Stimulated activated CD4-positive, alpha-beta T cell treated with anti-CD3 and anti-CD28 coated beads, TNF-alpha, amount 100 ng/mL, for 24 hours (primary cell): ENCODE measurements around the gene COL6A2.

ENCODE experiments used
- DNase-seq, 3 experiments: peaks; one replicate each; pipeline ENCODE4 v3.0.0-alpha.2; 2020; ENCODE audit warnings: low read depth in 3 of 3

COL6A2 gene

DNA sequence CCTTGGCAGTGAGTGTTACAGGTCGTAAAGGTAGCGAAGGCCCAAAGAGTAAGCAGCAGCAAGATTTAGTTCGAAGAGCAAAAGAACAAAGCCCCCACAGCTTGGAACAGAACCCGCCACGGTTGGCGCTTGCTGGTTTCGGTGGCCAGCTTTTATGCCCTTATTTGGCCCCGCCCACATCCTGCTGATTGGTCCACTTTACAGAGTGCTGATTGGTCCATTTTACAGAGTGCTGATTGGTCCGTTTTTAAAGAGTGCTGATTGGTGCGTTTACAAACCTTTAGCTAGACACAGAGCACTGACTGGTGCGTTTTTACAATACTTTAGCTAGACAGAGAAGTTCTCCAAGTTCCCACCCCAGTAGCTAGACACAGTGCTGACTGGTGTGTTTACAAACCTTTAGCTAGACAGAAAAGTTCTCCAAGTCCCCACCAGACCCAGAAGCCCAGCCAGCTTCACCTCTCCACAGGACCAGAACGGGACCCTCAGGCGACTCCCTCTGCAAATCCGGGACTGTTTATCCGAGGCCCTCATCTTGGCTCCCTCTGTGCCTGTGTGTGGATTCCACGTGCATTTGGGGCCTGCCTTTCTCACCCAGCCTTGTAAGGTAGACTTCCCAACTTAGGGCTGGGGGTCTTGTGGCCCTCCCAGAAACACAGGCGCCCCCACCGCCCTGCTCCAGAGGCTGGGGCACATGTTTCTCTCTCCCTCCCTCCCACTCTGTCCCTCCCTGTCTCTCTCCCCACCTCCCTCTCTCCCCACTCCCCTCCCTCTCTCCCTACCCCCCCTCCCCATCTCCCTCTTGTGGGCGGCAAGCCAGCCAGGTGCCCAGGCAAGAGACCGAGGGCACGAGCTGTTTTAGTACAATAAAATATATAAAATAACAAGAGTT lies 44.9 kb downstream of the COL6A2 start:
- no peak for DNase-seq

DNA sequence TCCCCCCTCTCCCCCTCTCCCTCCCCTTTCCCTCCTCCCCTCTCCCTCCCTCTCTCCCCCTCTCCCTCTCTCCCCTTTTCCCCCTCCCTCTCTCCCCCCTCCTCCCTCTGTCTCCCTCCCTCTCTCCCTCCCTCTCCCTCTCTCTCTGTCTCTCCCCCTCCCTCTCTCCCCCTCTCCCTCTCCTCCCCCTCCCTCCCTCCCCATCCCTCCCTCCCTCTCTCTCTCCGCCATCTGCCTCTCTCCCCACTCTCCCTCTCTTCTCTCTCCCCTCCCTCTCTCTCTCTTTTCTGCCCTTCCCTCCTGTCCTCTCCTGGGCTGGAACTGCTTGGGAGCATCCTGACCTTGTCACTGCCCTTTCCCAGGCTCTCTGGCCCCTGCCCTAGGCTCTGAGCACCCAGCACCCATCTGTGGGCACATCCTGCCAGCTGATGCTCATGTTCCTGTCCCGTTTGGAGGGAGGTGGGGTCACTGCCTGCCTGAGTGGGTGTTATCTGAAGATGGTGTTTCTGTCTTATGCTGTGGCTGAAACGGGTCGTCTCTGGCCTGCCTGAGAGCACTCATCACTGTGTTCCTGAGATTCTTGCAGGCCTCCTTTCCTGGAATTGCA lies 46.7 kb downstream of the COL6A2 start:
- no peak for DNase-seq

DNA sequence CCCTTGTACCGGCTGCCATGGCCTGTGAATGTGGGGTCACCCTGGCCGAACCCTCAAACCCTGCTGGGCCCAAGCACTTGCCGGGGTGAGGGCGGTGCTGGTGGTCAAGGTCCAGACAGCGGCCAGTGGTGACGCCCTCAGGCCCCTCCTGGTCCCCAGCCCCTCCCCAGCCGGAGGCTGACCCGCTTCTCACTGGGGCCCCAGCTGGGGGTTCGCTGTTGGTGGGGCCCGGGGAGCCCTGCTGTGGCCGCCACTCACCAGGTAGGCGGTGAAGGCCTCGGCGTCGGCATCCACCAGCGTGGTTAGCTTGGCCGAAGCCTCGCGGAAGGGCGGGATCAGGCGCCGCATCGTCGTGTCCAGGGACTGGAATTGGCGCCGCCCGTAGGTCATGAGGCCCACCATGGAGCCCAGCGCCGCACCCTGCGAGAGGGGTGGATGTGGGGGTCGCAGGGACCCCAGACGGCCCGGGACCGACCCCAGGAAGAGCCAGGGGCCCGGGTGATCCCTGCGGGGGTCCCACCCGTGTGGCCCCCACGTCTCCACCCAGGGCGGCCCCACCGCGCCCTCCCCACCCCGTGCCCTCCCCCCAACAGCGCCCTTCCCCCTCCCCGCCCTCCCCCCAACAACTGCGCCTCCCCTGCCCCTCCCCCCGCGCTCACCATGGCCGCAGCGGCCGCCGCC lies 47.4 kb downstream of the COL6A2 start:
- no peak for DNase-seq

DNA sequence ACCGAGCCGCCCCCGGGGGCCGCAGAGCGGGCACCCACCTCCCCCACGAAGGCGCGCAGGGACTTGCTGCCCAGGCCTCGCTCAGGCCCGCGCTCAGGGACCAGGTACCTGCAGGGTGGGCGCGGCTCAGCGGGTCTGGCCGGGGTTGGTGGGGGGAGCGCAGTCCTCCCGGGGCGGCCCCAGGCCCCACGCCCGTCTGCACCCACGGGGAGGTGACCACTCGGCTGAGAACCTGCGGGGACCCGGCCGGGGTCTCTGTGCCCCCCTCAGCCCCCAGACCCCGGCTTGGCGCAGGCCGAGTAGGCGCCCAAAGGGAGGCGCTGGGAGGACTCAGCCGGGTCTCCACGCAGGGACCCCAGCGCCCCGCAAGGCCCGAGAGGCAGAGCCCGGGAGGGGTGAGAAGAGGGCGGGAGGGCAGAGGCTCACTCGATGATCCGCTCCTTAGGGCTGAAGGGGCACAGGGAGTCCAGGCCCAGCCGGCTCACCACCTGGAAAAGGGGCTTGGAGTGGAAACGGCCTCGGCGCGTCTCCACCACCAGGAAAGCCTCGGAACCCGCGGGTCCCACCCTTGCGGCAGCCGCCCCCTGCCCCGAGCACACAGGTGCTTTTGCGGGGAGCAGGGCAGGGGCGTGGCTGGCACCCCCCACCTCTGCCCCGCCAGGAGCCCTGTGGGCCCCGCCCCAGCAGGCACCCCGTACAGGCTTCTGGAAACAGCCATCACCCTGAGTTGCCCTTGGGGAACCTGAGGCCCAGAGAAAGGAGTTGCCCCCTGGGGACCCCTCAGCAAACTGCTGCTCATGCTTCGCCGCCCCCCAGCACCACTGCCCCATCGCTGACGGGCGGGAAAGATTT lies 48.2 kb downstream of the COL6A2 start:
- no peak for DNase-seq

DNA sequence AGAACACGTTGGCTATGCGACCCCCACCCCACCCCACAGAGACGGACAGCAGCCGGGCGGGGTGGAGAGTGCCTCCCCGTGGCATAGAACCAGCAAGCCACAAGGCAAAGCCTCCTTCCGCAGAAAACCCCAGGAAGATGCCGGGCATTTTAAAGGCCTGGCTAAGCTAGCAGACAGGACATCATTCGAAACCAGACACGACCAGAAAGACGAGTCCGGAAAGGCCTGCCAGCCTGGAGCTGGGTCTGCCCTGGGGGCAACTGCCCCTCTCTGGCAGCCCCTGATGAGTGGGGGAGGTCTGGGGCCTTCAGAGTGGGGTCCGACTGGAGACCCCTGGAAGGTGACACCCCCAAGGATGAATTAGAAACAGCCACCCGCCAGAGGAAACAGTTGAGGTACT lies 48.9 kb downstream of the COL6A2 start:
- DNase-seq, result no peak

DNA sequence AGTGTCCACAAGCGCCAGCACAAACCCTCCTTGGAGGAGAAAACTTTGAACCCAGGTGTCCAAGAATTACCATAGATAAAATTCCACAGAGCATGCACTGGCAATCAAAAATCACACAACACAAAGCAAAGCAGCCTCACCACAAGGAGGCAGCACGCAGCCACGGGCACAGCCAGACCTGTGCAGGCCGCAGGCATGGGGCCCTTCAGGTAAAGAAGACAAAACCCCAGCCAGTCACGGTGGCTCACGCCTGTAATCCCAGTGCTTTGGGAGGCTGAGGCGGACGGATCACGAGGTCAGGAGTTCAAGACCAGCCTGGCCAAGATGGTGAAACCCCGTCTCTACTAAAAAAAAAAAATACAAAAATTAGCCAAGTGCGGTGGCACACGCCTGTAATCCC lies 49.5 kb downstream of the COL6A2 start:
- DNase-seq, result peak in 1 of 3 experiments; percentile 46

DNA sequence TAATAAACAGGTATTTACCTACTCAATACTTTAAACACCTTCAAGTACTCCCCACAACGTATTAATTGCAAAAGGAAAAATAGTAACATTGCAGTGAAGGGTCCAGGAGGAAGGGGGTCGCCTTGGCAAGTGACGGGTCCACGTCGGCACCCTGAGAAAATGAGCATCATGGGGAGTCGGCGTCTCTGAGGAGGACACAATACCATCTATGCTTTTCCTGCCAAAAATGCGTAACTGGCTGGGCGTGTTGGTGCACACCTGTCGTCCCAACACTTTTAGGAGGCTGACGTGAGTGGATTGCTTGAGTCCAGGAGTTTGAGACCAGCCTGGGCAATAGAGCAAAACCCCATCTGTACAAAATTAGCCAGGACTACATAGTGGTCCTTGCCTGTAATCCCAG lies 50.2 kb downstream of the COL6A2 start:
- no peak for DNase-seq

DNA sequence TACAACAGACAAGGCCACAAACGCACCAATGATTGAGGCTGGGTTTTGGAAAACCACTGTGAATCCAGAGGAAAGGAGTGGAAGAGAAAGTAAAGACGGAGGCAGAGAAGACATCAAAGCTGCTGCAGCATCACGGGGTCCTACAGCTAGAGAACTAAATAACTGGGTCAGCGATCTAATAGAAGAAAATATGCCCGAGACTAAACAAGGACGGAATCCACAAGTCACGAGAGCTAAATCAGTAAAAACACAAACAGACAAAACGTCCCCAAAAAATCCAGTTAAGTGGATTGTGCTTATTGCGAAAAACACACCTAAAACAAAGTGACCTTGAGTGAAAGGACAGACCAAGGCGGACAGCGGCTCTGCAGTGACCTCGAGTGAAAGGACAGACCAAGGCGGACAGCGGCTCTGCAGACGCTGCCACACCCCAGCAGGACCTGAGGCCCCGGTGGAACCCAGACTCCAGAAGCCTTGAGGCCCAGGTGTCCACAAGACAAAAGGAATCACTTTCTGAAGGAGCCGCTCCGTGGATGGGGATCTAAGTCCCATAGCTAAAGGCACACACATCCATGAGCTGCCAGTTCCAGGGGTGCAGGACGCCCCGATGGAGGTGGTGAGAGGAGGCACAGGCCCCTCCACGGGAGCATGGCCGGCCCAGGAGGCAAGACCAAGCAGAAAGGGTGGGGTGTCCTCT lies 51.4 kb downstream of the COL6A2 start:
- no peak for DNase-seq

DNA sequence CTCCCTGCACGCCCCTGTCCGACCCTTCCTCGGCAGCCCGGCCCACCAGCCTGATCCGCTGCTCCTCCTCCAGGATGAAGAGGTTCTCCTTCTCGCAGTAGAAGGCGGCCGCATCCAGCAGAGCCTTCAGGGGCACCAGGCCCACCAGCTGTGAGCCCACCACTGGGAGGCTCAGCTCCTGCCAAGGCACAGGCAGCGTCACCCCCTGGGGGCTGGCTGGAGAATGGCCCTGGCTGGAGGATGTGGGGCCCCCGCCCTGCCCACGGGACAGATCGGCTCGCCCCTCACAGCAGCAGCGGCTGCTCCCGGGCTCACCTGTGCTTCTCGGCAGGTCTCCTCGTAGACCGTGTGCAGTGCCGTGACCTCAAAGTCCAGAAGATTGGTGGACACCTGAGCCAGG lies 52.2 kb downstream of the COL6A2 start:
- DNase-seq, result no peak

DNA sequence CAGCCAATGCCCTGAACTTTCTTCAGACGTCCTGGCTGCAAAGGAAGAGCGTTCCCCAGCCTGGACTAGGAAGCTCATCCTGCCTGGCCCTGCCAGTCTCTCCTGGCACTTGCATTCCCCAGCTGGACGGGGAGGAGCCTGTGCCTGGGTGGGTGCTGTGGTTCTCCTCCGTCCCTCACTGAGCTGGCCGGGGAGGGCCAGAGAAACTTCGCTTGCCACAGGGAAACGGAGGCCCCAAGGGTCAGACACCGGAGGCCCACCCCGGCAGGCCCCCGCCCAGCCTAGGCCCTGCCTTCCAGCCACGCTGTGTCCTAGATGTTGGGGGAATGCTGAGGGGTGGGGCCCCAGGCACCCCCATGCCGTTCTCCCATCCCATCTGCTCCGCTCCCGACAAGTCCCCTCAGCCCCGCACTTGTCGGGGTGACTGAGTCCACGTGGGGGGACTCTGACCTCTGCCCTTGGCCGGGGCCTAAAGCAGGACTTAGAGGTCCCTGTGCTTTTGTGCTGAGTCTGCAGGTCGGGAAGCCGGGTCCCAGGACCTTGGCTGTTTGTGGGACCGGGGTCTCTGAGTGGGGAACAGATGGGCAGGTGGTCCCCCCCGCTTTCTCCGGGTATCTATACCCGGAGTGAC lies 52.7 kb downstream of the COL6A2 start:
- no peak for DNase-seq

DNA sequence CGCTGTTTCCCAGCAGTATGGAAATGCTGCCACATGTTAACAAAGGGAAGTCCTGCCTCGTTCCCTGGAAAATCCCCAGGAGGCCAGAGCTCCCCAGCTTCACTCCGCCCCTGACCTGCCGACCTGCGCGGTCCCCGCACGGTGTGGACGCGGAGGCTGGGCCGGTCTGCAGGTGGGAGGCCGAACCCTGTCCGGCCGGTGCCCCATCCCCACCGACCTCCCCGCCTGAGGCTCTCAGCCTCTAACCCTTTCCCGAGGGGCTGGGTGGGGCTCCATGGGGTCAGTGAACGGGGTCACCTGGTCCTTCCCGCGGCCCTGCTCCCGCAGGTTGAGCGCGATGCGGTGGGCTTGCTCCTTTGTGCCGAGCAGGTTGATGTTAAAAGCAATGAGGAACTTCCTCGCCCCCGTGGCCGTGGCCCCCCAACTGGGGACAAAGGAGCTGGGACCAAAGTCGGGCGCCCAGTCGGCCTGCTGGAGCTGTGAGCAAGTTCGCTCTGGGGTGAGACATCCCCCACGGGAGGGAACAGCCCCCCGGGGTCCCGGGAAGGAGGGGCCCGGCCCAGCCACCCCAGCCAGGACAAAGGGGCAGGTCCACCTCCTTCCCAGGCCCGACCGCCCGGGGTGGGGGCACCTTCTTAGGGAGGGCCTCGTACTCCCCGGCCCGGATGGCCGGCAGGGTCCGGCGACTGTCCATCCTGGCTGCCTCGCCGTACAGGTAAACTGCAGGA lies 53.5 kb downstream of the COL6A2 start:
- DNase-seq, result no peak

DNA sequence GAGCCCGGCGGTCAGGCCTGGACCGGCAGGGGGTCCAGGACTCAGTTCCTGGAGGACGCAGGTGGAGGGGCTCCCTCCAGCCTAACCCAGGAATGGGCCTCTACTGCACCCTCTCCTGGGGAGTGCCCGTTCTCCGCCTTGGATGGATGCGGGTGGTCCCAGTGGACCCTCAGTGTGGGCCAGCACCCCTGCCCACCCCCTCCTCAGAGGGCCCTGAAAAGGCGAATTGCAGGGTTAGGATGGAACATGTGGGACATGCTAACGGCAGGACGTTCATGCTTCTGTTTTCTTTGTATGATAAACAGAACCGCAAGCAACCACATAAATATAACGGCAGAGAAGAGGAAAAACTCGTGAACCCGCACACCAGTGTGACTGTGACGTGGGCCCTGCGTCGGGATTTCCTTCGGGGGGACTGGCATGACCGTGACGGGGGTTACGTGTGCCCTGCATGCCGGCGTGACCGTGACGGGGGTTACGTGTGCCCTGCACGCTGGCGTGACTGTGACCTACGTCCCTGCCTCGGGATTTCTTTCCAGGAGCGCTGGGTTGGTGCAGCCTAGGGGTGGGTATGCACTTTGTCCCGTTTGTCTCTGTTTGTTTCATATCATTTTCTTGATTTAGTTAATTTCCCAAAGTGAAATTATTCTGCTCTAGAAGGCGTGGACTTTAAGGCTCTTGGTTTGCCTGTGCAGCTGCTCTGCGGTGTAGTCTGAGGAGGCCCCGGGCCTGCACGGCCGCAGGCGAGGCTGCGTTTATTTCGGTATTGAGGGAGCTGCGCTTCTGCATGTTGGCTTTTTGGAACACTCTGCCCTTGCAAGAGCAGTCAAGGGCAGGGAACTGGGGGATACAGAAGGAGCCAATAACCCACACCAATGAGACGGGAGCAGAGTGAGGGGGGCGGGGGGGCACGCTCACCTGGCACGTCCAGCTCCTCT lies 54.3 kb downstream of the COL6A2 start:
- no peak for DNase-seq

DNA sequence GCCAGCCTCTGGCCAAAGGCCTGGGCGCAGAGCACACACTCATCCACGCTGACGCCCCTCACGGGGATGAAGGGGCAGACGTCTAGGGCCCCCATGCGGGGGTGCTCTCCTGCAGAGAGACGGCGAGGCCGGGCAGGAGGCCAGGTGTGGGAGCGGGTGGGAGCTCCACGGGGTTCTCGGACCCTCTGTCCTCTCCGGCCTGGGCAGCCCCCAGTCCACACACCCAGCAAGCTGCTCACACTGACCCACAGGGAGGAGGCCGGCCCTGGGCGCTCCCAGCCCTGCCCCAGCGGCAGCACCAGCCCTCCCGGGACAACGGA lies 55.0 kb downstream of the COL6A2 start:
- DNase-seq, result no peak

DNA sequence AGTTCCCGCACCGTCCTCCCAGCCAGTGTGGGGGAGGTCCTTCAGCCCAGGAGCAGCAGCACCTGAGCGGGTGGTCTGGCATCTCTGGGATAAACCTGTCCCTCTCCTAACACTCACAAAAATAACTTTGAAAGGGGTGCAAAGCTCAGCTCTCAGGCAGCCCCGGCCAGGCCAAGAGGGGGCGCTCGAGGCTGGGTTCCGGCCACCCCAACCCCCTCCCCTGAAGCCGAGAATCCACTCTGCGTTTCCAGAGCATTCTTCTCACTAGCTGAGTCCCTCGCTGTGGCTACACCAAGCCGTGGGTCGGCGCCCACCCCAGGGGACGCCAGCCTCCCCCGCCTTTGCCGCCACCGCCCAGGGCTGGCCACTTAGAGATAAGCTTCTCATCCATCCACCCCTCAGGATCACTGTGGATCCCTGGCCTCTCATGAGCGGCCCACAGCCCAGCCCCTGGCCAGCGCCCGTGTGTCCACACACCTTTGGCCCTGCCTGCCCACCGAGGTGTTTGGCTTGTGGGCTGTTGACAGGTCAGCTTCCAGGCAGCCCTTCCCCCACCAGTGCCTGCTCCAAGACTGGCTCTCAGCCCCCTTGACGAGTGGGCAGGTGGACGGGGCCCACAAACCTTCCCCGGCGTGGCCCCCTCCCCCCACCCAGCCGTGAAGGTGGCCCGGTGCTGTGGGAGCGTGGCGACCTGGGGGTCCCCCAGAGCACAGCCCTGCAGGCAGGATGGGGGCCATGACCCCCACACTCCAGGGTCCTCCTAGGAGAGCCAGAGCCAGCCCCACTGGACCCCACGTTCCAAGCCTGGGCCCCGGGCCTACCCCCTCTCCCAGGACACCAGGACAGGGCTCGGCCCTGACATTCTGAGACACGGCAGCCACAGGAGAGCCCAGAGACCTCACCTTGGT lies 55.6 kb downstream of the COL6A2 start:
- peak in 1 of 3 experiments; percentile 46 for DNase-seq

DNA sequence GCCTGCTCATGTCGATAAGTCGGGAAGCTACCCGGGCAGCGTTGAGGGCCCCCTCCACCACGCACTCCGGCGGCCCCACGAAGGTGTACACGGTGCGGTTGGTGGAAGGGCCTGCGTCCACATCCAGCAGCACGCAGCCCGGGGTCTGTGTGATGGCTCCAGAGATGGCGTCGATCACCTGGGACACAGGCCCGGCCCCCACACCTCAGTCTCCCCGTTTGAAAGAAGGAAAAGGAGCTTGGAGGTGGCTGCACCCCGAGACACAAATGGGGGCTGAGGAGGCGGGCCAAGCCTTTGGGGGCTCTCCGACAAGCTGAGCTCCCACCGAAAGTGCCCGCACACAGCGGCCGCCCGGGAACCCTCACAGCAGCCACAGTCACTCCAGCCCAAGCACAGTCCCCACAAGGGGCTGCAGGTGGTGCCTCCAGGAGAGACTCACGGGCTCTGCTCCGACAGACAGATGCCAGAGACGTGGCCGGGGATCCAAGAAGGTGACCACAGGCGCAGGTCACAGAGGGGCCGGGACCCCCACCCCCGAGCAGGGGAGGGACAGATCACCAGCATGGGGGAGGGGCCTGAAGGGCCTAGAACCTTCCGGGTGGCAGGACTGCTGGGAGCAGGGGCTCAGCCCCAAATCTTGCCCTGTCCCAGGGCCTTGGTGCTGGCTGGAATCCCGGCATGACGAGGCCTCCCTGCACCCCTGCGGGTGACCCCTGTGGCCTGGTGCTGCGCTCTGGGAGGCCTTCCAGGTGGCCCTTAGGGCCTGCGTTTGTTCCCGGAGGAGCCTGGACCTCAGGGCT lies 56.4 kb downstream of the COL6A2 start:
- no peak for DNase-seq

DNA sequence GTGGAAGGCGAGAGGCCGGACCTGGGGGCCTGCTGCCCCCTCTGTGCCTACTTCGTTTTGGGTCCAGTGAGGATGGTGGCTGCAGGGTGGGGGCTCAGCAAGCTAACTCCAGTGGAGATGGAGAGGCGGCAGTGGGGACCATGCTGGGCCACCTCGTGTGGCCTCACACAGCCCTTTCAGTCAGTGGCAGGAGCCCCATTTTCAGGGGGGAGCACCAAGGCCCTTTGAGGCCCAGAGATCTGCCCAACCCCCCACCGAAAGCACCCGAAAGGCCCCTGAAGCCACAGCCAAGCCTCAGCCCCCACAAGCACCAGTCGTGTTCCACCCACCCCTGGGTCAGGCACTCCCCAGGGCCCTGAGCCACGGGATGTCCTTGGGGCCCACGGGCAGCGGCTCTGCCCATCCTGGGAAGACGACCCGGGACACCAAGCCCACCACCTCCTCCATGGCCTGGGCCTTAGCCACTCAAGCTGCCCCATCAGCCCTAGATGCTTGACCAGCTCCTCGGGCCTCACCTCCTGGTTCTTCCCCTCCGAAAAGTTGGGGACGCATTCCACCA lies 57.1 kb downstream of the COL6A2 start:
- DNase-seq, result no peak
